ENCODE data around the gene TBC1D2B.
"Not testable (repeated sequence)": the region's sequence is repeated elsewhere in the genome, so short reads cannot be mapped to it uniquely, and the experiment has no call there.

TBC1D2B gene

DNA sequence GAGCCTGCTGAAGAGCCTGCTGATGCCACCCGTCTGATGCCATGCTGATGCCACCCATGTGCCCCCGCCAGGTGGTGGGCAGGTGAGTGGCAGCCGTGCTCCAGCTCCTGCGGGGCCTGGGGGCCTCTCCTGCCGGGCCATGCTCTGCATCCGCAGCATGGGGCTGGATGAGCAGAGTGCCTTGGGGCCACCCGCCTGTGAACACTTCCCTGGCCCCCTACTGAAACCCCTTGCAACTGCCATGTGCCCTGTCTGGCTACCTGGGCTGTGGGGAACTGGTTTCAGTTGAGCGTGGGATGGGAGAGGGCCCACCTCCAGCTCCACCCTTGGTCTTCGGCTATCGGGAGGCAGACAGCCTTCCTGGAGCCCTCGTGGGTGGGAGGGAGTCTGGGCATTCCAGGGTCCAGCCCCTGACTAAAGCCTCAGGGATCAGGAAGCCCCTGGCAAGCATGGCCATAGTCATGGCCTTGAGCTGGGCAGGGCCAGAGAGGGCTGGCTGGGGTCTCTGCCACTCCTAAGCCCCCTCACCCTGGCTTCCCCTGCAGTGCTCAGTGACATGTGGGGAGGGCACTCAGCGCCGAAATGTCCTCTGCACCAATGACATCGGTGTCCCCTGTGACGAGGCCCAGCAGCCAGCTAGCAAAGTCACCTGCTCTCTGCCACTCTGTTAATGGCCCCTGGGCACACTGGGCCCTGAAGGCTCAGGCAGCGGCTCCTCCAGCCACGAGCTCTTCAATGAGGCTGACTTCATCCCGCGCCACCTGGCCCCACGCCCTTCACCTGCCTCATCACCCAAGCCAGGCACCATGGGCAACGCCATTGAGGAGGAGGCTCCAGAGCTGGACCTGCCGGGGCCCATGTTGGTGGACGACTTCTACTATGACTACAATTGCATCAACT is 92.2 kb downstream of the TBC1D2B start:
- DNase-seq: no peak

- DNase-seq: no peak
Observed at GRCh38 chr15:77984446-77984861, 93.1 kb downstream of the TBC1D2B start.

DNA sequence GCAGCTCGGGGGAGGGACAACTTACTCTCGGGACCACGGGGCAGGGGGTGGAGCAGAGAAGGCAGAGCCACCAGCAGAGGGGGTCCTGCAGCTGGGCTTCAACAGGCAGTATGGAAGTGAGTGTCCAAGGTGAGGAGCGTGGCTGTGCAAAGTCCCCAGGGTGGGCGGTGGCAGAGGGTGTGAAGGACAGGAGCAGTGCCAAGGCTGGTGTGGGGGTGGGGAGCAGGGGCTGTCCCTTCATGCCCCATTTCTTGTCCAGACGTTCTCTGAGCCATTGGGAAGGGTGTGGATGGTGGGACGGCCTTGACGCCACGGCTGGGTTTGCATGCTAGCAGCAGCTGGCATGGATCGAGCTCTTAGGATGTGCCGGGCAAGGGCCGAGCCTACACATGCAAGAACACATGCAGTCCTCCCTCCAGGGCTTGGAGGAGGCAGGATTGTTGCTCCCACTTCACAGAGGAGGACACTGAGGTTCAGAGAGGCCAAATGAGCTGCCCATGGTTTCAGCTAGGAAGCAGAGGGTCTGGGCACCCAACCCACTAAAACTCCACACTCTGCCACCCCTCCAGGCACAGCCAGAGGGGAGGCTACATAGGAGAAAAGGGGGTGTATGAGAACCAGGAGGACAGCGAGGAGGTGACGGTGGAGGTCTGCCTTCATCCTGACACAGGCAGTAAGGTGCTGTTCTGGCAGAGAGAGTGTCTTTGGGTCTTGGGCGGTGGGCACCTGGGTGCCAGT is 93.6 kb downstream of the TBC1D2B start:
- no peak for DNase-seq

GRCh38 chr15:77983091-77983707 is 94.3 kb downstream of the TBC1D2B start:
- no peak for DNase-seq

DNA sequence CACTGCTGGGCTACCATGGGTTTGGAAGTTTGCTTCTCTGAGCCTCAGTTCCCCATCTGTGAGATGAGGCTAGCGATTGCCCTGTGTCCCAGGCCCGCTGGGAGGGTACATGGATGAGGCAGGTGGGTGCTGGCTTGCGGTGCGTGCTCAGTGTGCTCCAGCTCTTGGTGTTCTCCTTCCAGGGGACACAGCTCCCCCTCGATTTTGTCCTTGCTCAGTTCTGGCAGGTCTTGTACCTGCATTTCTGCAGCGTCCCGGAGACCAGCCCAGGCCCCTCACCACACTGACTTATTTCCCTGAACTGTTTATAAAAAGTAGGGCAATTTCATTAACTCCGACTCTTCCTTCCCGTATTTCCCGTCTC is 95.4 kb downstream of the TBC1D2B start:
- no peak for DNase-seq

DNA sequence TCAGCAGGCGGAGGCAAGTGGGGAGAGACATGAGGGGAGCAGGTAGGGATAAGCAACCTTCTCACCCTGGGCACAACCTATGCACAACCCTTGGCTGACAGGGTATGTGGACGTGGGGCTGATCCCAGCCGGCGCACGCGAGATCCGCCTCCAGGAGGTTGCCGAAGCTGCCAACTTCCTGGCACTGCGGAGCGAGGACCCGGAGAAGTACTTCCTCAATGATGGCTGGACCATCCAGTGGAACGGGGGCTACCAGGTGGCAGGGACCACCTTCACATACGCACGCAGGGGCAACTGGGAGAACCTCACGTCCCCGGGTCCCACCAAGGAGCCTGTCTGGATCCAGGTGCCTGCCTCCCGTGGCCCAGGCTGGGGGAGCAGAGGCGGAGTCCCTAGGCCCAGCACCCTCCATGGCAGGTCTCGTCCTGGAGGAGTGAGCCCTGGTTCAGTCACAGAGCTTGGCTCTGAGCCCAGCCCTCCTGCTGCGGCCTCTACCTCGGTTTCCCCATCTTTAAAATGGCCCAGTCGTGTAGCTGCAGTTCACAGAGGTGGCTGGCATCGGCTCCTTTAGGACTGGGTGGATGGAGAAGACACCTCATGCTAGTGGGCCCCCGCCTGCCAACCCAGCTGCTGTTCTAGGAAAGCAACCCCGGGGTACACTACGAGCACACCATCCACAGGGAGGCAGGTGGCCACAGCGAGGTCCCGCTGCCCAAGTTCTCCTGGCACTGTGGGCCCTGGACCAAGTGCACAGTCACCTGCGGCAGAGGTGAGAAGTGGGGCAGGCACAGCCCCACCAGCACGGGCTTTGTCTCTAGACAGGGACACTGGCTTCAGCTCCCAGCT is 96.0 kb downstream of the TBC1D2B start:
- DNase-seq: no peak

DNA sequence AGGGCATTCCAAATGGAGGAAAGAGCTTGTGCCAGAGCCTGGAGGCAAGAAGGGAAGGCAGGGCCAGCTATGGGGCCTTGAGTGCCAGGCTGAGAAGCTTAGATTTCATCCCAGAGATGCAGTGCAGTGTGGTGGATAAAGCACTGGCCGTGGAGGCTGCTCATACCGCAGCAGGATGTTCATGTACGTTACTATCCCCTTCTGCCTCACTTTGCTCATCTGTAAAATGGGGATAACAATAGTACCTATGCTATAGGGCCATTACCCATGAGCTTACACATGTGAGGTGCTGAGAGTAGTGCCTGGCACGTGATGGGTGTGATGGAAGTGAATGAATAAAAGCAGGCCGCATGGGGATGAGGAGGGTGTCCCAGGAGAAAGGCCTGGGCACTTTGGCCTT is 96.8 kb downstream of the TBC1D2B start:
- DNase-seq: not testable (repeated sequence)

DNA sequence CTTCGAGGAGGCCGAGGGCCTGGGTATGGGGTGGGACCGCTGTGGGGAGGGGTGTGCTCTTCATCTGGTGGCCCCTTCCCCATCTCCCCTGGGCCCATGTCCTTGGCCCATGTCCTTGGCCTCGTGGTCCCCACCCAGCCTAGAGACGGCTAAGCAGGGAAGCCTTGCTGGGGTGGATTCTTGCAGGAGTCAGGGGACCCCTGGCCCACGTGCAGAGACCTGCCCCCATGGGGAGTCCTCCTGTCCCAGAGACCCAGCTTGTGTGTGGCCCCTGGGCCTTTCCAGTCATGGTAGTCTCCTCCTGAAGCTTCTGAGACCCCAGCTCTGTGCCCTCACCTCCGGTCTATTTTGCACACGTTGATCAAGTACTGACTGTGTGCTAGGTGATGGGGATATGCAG is 97.4 kb downstream of the TBC1D2B start:
- DNase-seq: no peak

GRCh38 chr15:77979157-77979556 is 98.4 kb downstream of the TBC1D2B start:
- not testable (repeated sequence) for DNase-seq

DNA sequence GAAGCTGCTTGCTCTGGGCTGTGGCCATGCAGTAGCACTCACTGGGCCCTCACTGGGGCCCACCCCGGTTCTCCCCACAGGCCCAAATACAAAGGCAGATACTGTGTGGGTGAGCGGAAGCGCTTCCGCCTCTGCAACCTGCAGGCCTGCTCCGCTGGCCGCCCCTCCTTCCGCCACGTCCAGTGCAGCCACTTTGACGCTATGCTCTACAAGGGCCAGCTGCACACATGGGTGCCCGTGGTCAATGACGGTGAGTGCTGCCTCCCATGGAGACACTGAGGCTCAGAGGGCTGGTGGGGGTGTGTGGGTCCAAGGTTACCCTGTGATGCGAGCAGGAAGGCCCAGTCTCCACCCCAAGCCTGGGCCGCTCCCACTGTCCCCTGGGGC is 98.8 kb downstream of the TBC1D2B start:
- not testable (repeated sequence) for DNase-seq

- not testable (repeated sequence) for DNase-seq
Observed at GRCh38 chr15:77977903-77978758, 99.4 kb downstream of the TBC1D2B start.

- not testable (repeated sequence) for DNase-seq
Observed at GRCh38 chr15:77976760-77977525, 100.6 kb downstream of the TBC1D2B start.

DNA sequence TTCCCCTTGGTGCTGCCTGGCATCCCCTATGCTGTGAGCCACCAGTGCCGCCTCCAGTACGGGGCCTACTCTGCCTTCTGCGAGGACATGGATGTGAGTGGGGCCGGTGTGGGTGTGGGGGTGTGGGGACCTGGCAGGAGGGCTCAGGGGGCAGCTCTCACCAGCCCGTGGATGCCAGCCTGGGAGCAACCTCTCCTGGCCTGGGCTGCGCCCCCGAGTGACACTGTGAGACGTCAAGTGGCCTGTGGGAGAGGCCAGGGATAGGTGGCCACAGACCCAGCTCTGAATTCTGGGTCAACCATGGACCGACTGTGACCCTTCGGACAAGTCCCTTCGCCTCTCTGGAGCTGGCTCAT is 101.4 kb downstream of the TBC1D2B start:
- not testable (repeated sequence) for DNase-seq

GRCh38 chr15:77975332-77976094 is 102.0 kb downstream of the TBC1D2B start:
- no peak for DNase-seq

DNA sequence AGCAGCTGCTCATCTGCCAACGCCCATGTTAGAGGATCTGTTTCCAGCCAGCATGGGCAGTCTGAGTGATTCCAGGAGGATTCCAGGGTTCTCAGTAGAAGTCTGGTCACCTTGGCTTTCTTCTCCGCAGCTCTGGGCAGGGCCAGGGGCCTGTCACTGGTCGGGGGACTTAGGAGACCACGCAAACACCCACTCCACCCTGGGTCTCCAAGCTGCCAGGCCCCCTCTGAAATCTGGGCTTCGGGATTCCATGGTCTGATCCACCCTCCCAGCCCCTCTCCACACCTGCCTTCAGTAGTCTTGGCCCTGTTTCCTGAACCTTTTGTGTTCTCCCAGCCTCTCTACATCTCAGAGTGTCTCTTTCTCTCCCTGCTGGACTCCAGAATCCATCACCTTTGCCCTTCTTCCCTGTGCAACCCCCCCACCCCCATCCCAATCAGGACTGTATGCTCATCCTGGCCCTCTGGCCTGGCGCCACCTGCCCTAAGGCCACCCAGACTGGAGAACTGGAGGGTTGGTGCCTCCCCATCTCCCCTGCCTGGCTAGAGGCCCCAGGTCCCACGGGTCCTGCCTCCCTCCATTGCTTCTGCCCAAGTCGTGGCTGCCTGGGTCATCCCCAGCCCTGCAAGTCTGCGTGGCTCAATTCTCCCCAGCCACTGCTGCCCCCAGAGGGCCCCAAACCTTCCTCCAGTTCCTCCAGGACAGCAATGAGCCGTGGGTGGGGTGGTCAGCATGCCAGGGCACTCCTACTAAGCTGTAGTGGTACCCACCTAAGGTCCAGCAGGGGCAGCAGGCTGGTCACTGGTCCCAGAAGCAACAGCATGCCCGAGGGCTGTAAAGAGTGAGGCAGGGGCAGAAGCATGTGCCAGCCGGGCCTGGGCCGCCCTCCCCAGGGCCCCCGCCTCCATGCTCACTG is 102.8 kb downstream of the TBC1D2B start:
- DNase-seq: no peak

- no peak for DNase-seq
Observed at GRCh38 chr15:77974098-77974414, 103.5 kb downstream of the TBC1D2B start.

DNA sequence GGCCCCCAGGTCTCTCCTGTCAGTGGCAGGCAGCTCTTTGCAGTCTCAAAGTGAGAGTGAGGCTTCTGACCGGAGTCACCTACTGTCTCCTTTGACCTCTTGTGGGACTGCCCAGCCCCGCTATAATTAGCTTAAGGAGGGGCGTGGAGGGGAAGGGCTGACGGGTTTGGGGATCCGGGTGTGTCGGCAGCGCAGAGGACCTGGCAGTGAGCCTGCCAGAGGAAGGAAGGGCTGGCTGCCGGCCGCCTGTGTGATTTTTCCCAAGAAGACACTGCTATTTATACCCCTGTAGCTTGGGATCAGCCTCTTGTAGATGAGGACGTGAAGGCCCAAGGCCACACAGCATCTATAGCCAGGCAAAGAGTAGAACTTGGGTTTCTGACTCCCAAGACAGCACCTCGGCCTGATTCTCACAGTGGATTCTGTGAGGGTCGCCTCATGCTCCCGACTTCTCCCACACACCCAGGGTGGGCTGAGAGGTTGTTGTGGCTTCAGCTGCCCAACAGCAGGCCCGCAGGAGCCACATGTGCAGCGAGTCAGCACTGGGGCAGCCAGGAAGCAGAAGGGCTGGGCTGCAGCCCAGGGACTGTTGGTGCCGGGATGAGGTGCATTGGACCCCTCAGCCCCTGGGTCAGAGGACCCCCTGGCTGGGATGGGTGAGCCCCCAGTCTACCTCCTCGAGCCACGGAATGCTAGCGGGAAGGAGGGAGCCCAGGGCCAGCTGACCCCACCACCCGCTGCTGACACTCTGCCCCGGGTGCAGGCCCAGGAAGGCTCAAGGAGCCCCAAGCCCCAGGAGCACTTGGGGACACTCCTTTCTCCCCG is 104.0 kb downstream of the TBC1D2B start:
- DNase-seq: not testable (repeated sequence)

- not testable (repeated sequence) for DNase-seq
Observed at GRCh38 chr15:77972706-77973105, 104.8 kb downstream of the TBC1D2B start.

Data from stimulated activated CD4-positive, alpha-beta T cell treated with anti-CD3 and anti-CD28 coated beads, Interleukin-4, amount 100 ng/mL, for 4 hours (primary cell).